ENCODE measurements around the gene ROBO1. TPM values are rescaled to one million over a fixed set of nuclear protein-coding genes. Genes with fewer than 3 reads are reported as not detected.
A peak's percentile ranks its signal among the peaks of the same experiment; 100 is the strongest.

ROBO1 gene
- total RNA-seq, 1 experiment from 2014 or later, result 35.5 TPM

GRCh38 chr3:79146024-79146423 lies 621.8 kb downstream of the ROBO1 start:
- CTCF ChIA-PET, result no interaction called here
- H3K9me3 ChIP-seq (ENCODE audit: low read length), result no peaks in the 10 kb centered on the region
- no peaks in the 10 kb centered on the region for H3K27me3 ChIP-seq (ENCODE audit: low read length)
- H3K4me3 ChIP-seq (ENCODE audit: low read length), result no peak overlapping the region
- DNase-seq, result no peak
- H3K9ac ChIP-seq (ENCODE audit: low read length), result no peak overlapping the region
- H3K4me1 ChIP-seq (ENCODE audit: insufficient read depth, low read length), result no peaks in the 10 kb centered on the region
- no peak for ATAC-seq
- intact Hi-C loops (cut with micrococcal nuclease), result loop anchor here (10.0 kb wide), 1 partner anchor 219 kb away; no protein-coding TSS in a partner anchor
- TF ChIP-seq, protein P1, sequence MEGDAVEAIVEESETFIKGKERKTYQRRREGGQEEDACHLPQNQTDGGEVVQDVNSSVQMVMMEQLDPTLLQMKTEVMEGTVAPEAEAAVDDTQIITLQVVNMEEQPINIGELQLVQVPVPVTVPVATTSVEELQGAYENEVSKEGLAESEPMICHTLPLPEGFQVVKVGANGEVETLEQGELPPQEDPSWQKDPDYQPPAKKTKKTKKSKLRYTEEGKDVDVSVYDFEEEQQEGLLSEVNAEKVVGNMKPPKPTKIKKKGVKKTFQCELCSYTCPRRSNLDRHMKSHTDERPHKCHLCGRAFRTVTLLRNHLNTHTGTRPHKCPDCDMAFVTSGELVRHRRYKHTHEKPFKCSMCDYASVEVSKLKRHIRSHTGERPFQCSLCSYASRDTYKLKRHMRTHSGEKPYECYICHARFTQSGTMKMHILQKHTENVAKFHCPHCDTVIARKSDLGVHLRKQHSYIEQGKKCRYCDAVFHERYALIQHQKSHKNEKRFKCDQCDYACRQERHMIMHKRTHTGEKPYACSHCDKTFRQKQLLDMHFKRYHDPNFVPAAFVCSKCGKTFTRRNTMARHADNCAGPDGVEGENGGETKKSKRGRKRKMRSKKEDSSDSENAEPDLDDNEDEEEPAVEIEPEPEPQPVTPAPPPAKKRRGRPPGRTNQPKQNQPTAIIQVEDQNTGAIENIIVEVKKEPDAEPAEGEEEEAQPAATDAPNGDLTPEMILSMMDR (conservative IDR thresholded peaks at IDR 0.05; ENCODE audit: low read depth, low read length), result no peak
- TF ChIP-seq EZH2phosphoT487 (IDR thresholded peaks at IDR 0.05; ENCODE audit: borderline replicate concordance, low read length) (no peak), EZH2 (IDR thresholded peaks at IDR 0.05; ENCODE audit: low read length, unreplicated experiment) (no peak)
- BruUV-seq (replicated peaks), result no TSS peak
- no peaks in the 10 kb centered on the region for H3K9me2 ChIP-seq (replicated peaks; ENCODE audit: low read length)
- H3K36me3 ChIP-seq (ENCODE audit: low read depth, low read length), result no peaks in the 10 kb centered on the region
- no peaks in the 10 kb centered on the region for H4K20me1 ChIP-seq (ENCODE audit: low read length)
- no peak overlapping the region for H2AFZ ChIP-seq (ENCODE audit: low read length)
- POLR2A ChIA-PET (ENCODE audit: unreplicated experiment), result no interaction called here
- no peak overlapping the region for H3K4me2 ChIP-seq (ENCODE audit: low read length)
- no peak overlapping the region for H3K27ac ChIP-seq (ENCODE audit: low read length)
- no peaks in the 10 kb centered on the region for H3K79me2 ChIP-seq (ENCODE audit: low read length)
- H3F3A ChIP-seq (ENCODE audit: low read length, unreplicated experiment), result no peaks in the 10 kb centered on the region

DNA sequence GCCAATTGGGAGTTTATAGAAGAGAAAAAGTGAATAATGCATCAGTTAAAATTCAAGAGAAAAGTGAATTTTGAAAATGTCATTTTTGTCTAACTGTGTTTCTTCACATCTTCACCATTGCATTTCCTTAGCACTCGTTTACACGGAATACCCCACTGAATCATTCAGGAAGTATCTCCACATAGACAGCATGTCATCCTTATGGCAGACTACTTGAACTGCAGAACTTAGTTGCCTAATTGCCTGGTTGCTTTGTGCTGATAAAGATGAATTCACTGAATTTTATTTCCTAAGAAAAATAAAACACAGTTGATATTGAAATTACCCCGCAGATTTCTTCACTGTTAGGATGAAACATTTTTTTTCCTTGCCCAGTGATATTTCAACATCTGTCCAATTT lies 627.1 kb downstream of the ROBO1 start:
- intact Hi-C loops (cut with micrococcal nuclease), result loop anchor here (10.0 kb wide), 1 partner anchor 224 kb away; no protein-coding TSS in a partner anchor
- no peaks in the 10 kb centered on the region; the same call in 1 of the 2 replicates for H3K27me3 ChIP-seq (ENCODE audit: low read length)
- H3K27ac ChIP-seq (ENCODE audit: low read length), result no peak overlapping the region
- no peaks in the 10 kb centered on the region for H3K9me2 ChIP-seq (replicated peaks; ENCODE audit: low read length)
- DNase-seq, result peak; percentile 10
- peak; percentile 43; the same call in 1 of the 2 replicates for ATAC-seq
- no peaks in the 10 kb centered on the region for H4K20me1 ChIP-seq (ENCODE audit: low read length)
- no peak overlapping the region for H3K4me3 ChIP-seq (ENCODE audit: low read length)
- CTCF ChIA-PET, result no interaction called here
- no peaks in the 10 kb centered on the region for H3K36me3 ChIP-seq (ENCODE audit: low read depth, low read length)
- H3K9me3 ChIP-seq (ENCODE audit: low read length), result no peaks in the 10 kb centered on the region
- no peak overlapping the region for H3K9ac ChIP-seq (ENCODE audit: low read length)
- H3K79me2 ChIP-seq (ENCODE audit: low read length), result no peaks in the 10 kb centered on the region
- no peaks in the 10 kb centered on the region for H3K4me1 ChIP-seq (ENCODE audit: insufficient read depth, low read length)
- TF ChIP-seq, protein P1 (conservative IDR thresholded peaks at IDR 0.05; ENCODE audit: low read depth, low read length), result no peak
- no peak for TF ChIP-seq EZH2 (IDR thresholded peaks at IDR 0.05; ENCODE audit: low read length, unreplicated experiment)
- no peak for TF ChIP-seq EZH2phosphoT487 (IDR thresholded peaks at IDR 0.05; ENCODE audit: borderline replicate concordance, low read length)
- no peak overlapping the region for H2AFZ ChIP-seq (ENCODE audit: low read length)
- BruUV-seq (replicated peaks), result no TSS peak
- H3K4me2 ChIP-seq (ENCODE audit: low read length), result no peak overlapping the region
- H3F3A ChIP-seq (ENCODE audit: low read length, unreplicated experiment), result no peaks in the 10 kb centered on the region
- POLR2A ChIA-PET (ENCODE audit: unreplicated experiment), result no interaction called here

DNA sequence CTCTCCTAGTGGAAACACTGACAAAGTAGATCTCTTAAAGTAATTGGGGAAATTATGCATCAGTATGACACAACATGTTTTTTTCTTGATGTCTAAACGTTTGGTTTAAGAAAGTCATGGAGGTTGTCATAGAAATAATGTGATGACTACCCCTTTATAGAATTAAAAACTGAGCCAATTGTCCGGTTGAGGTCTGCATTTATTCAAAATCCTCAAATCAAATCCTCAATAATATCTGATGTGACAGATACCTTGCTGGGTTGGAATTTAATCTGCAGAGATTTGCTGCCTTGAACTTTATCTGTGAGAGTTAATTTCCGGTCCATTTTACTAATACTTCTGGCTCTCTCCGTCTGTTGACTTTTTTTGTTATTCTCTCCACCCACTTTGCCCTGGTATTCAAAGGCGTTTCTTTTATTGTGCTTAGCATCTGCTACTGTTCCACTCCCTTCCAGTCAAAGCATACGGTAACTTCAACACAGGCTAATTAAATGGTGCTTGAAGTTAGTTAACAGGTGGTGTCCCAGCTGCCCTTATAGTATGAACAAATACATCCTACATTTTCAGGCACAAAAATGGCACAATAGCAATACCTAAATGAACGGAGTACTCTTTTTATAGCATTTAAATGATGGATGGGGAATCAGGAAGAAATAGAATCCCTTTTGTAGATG lies 628.3 kb downstream of the ROBO1 start:
- Histone ChIP-seq H3K4me3 (ENCODE audit: low read length) (no peak overlapping the region), H3K4me1 (ENCODE audit: insufficient read depth, low read length) (no peaks in the 10 kb centered on the region), H3K36me3 (ENCODE audit: low read depth, low read length) (no peaks in the 10 kb centered on the region), H4K20me1 (ENCODE audit: low read length) (no peaks in the 10 kb centered on the region), H3K9ac (ENCODE audit: low read length) (no peak overlapping the region), H3K79me2 (ENCODE audit: low read length) (no peaks in the 10 kb centered on the region), H3K27ac (ENCODE audit: low read length) (no peak overlapping the region), H2AFZ (ENCODE audit: low read length) (no peak overlapping the region), H3F3A (ENCODE audit: low read length, unreplicated experiment) (no peaks in the 10 kb centered on the region), H3K4me2 (ENCODE audit: low read length) (no peak overlapping the region), H3K27me3 (ENCODE audit: low read length) (no peaks in the 10 kb centered on the region; the same call in 1 of the 2 replicates), H3K9me3 (ENCODE audit: low read length) (no peaks in the 10 kb centered on the region), H3K9me2 (replicated peaks; ENCODE audit: low read length) (no peaks in the 10 kb centered on the region)
- DNase-seq, result no peak
- no peak for TF ChIP-seq EZH2 (IDR thresholded peaks at IDR 0.05; ENCODE audit: low read length, unreplicated experiment)
- TF ChIP-seq EZH2phosphoT487 (IDR thresholded peaks at IDR 0.05; ENCODE audit: borderline replicate concordance, low read length), result no peak
- TF ChIP-seq, protein P1 (conservative IDR thresholded peaks at IDR 0.05; ENCODE audit: low read depth, low read length), result no peak
- CTCF ChIA-PET, result no interaction called here
- intact Hi-C loops (cut with micrococcal nuclease), result loop anchor here (10.0 kb wide), 1 partner anchor 225 kb away; no protein-coding TSS in a partner anchor
- BruUV-seq (replicated peaks), result no TSS peak
- no peak for ATAC-seq
- POLR2A ChIA-PET (ENCODE audit: unreplicated experiment), result no interaction called here

All from PC-3 (cell line).